ENCODE results near the gene ZBTB7C. TPM values are rescaled to one million over a fixed set of nuclear protein-coding genes. Genes with fewer than 3 reads are reported as not detected.

Gene ZBTB7C
- total and polyA plus RNA-seq, 5 donors from 2014 or later: not detected

GRCh38 chr18:48136051-48136826 is 272.9 kb downstream of the ZBTB7C start:
- no peaks in the 10 kb centered on the region for H3K36me3 ChIP-seq (ENCODE audit: control insufficient read depth, insufficient read depth, low read length)
- Mint-ChIP-seq H3K9me3 (no peaks in the 10 kb centered on the region), H3K4me1 (peaks cover 0 to 14% (median 4%) of the 10 kb centered on the region in 4 donors), H3K27ac (no peak overlapping the region), H3K4me3 (no peak overlapping the region), H3K27me3 (peaks cover 60% of the 10 kb centered on the region), H3K36me3 (no peaks in the 10 kb centered on the region)
- ATAC-seq (ENCODE audit: low read depth in 2 of 2) (no peak), DNase-seq (no peak)
- H3K9me3 ChIP-seq (ENCODE audit: control insufficient read depth in 2 of 2, low read length in 2 of 2): no peaks in the 10 kb centered on the region
- H3K27ac ChIP-seq (ENCODE audit: insufficient read depth, low read length, poor library complexity, severe bottlenecking): no peak overlapping the region
- H3K4me1 ChIP-seq (ENCODE audit: control insufficient read depth, insufficient read depth, low read length, poor library complexity, severe bottlenecking): peaks cover 9% of the 10 kb centered on the region
- peaks cover 16% of the 10 kb centered on the region for H3K27me3 ChIP-seq (ENCODE audit: control insufficient read depth, insufficient read depth, low read length)
- H3K4me3 ChIP-seq (ENCODE audit: low read depth, low read length): no peak overlapping the region

- H3K9me3 ChIP-seq (ENCODE audit: control insufficient read depth in 2 of 2, low read length in 2 of 2): no peaks in the 10 kb centered on the region
- H3K27me3 ChIP-seq (ENCODE audit: control insufficient read depth, insufficient read depth, low read length): peaks cover 16% of the 10 kb centered on the region
- H3K27ac ChIP-seq (ENCODE audit: insufficient read depth, low read length, poor library complexity, severe bottlenecking): no peak overlapping the region
- Mint-ChIP-seq H3K36me3 (no peaks in the 10 kb centered on the region), H3K4me1 (peaks cover 0 to 14% (median 4%) of the 10 kb centered on the region in 4 donors), H3K27me3 (peaks cover 58% of the 10 kb centered on the region), H3K27ac (peak overlapping the region in 1 of 3 donors; percentile 5), H3K9me3 (no peaks in the 10 kb centered on the region), H3K4me3 (no peak overlapping the region)
- no peaks in the 10 kb centered on the region for H3K36me3 ChIP-seq (ENCODE audit: control insufficient read depth, insufficient read depth, low read length)
- H3K4me3 ChIP-seq (ENCODE audit: low read depth, low read length): no peak overlapping the region
- ATAC-seq (ENCODE audit: low read depth in 2 of 2) (no peak), DNase-seq (no peak)
- peaks cover 9% of the 10 kb centered on the region for H3K4me1 ChIP-seq (ENCODE audit: control insufficient read depth, insufficient read depth, low read length, poor library complexity, severe bottlenecking)
These were observed 273.7 kb downstream of the ZBTB7C start for GRCh38 chr18:48135436-48135966.

- Mint-ChIP-seq H3K9me3 (no peaks in the 10 kb centered on the region), H3K27ac (peak overlapping the region in 1 of 3 donors; percentile 86), H3K4me1 (peaks cover 0 to 14% (median 4%) of the 10 kb centered on the region in 4 donors), H3K36me3 (no peaks in the 10 kb centered on the region), H3K27me3 (peaks cover 57% of the 10 kb centered on the region), H3K4me3 (no peak overlapping the region)
- Histone ChIP-seq H3K4me1 (ENCODE audit: control insufficient read depth, insufficient read depth, low read length, poor library complexity, severe bottlenecking) (peaks cover 9% of the 10 kb centered on the region), H3K27me3 (ENCODE audit: control insufficient read depth, insufficient read depth, low read length) (peaks cover 16% of the 10 kb centered on the region), H3K9me3 (ENCODE audit: control insufficient read depth in 2 of 2, low read length in 2 of 2) (no peaks in the 10 kb centered on the region), H3K36me3 (ENCODE audit: control insufficient read depth, insufficient read depth, low read length) (no peaks in the 10 kb centered on the region), H3K4me3 (ENCODE audit: low read depth, low read length) (no peak overlapping the region), H3K27ac (ENCODE audit: insufficient read depth, low read length, poor library complexity, severe bottlenecking) (no peak overlapping the region)
- ATAC-seq (ENCODE audit: low read depth in 2 of 2) (no peak), DNase-seq (no peak)
These were observed 274.6 kb downstream of the ZBTB7C start for GRCh38 chr18:48134609-48135008.

GRCh38 chr18:48133671-48134251 is 275.4 kb downstream of the ZBTB7C start:
- H3K27me3 Mint-ChIP-seq: peaks cover 52% of the 10 kb centered on the region
- H3K4me1 ChIP-seq (ENCODE audit: control insufficient read depth, insufficient read depth, low read length, poor library complexity, severe bottlenecking): peaks cover 9% of the 10 kb centered on the region

GRCh38 chr18:48132797-48133655 is 276.2 kb downstream of the ZBTB7C start:
- H3K27me3 Mint-ChIP-seq: peaks cover 45% of the 10 kb centered on the region
- H3K4me3 Mint-ChIP-seq: no peak overlapping the region

More at GRCh38 chr18:48133671-48134251, 275.4 kb downstream of the ZBTB7C start:
- DNase-seq: no peak
- Histone ChIP-seq H3K9me3 (ENCODE audit: control insufficient read depth in 2 of 2, low read length in 2 of 2) (no peaks in the 10 kb centered on the region), H3K36me3 (ENCODE audit: control insufficient read depth, insufficient read depth, low read length) (no peaks in the 10 kb centered on the region), H3K4me3 (ENCODE audit: low read depth, low read length) (no peak overlapping the region), H3K27me3 (ENCODE audit: control insufficient read depth, insufficient read depth, low read length) (peaks cover 16% of the 10 kb centered on the region), H3K27ac (ENCODE audit: insufficient read depth, low read length, poor library complexity, severe bottlenecking) (no peak overlapping the region)
- Mint-ChIP-seq H3K4me3 (no peak overlapping the region), H3K9me3 (no peaks in the 10 kb centered on the region), H3K27ac (no peak overlapping the region), H3K36me3 (no peaks in the 10 kb centered on the region), H3K4me1 (peaks cover 0 to 14% (median 4%) of the 10 kb centered on the region in 4 donors)
- no peak for ATAC-seq (ENCODE audit: low read depth in 2 of 2)

GRCh38 chr18:48131042-48131441 is 278.1 kb downstream of the ZBTB7C start:
- no peak overlapping the region for H3K4me3 Mint-ChIP-seq
- Histone ChIP-seq H3K4me3 (ENCODE audit: low read depth, low read length) (no peak overlapping the region), H3K9me3 (ENCODE audit: control insufficient read depth in 2 of 2, low read length in 2 of 2) (no peaks in the 10 kb centered on the region), H3K27me3 (ENCODE audit: control insufficient read depth, insufficient read depth, low read length) (peaks cover 12% of the 10 kb centered on the region), H3K36me3 (ENCODE audit: control insufficient read depth, insufficient read depth, low read length) (no peaks in the 10 kb centered on the region), H3K4me1 (ENCODE audit: control insufficient read depth, insufficient read depth, low read length, poor library complexity, severe bottlenecking) (no peaks in the 10 kb centered on the region), H3K27ac (ENCODE audit: insufficient read depth, low read length, poor library complexity, severe bottlenecking) (no peak overlapping the region)
- H3K9me3 Mint-ChIP-seq: no peaks in the 10 kb centered on the region
- H3K27me3 Mint-ChIP-seq: peaks cover 29% of the 10 kb centered on the region
- no peak for ATAC-seq (ENCODE audit: low read depth in 2 of 2)
- H3K4me1 Mint-ChIP-seq: peaks cover 0 to 5% (median 0%) of the 10 kb centered on the region in 4 donors
- H3K27ac Mint-ChIP-seq: no peak overlapping the region
- no peaks in the 10 kb centered on the region for H3K36me3 Mint-ChIP-seq
- no peak for DNase-seq

More at GRCh38 chr18:48132797-48133655, 276.2 kb downstream of the ZBTB7C start:
- Histone ChIP-seq H3K4me1 (ENCODE audit: control insufficient read depth, insufficient read depth, low read length, poor library complexity, severe bottlenecking) (peaks cover 9% of the 10 kb centered on the region), H3K9me3 (ENCODE audit: control insufficient read depth in 2 of 2, low read length in 2 of 2) (no peaks in the 10 kb centered on the region), H3K27me3 (ENCODE audit: control insufficient read depth, insufficient read depth, low read length) (peaks cover 15% of the 10 kb centered on the region), H3K27ac (ENCODE audit: insufficient read depth, low read length, poor library complexity, severe bottlenecking) (no peak overlapping the region), H3K36me3 (ENCODE audit: control insufficient read depth, insufficient read depth, low read length) (no peaks in the 10 kb centered on the region), H3K4me3 (ENCODE audit: low read depth, low read length) (no peak overlapping the region)
- H3K4me1 Mint-ChIP-seq: peaks cover 0 to 14% (median 4%) of the 10 kb centered on the region in 4 donors
- H3K27ac Mint-ChIP-seq: no peak overlapping the region
- no peak for DNase-seq
- no peaks in the 10 kb centered on the region for H3K9me3 Mint-ChIP-seq
- H3K36me3 Mint-ChIP-seq: no peaks in the 10 kb centered on the region
- no peak for ATAC-seq (ENCODE audit: low read depth in 2 of 2)

- Mint-ChIP-seq H3K27me3 (peaks cover 18% of the 10 kb centered on the region), H3K9me3 (no peaks in the 10 kb centered on the region), H3K4me3 (no peak overlapping the region), H3K36me3 (no peaks in the 10 kb centered on the region), H3K27ac (no peak overlapping the region), H3K4me1 (peaks cover 0 to 15% (median 4%) of the 10 kb centered on the region in 4 donors)
- H3K27ac ChIP-seq (ENCODE audit: insufficient read depth, low read length, poor library complexity, severe bottlenecking): no peak overlapping the region
- H3K4me1 ChIP-seq (ENCODE audit: control insufficient read depth, insufficient read depth, low read length, poor library complexity, severe bottlenecking): no peaks in the 10 kb centered on the region
- H3K4me3 ChIP-seq (ENCODE audit: low read depth, low read length): no peak overlapping the region
- peaks cover 4% of the 10 kb centered on the region for H3K27me3 ChIP-seq (ENCODE audit: control insufficient read depth, insufficient read depth, low read length)
- DNase-seq (no peak), ATAC-seq (ENCODE audit: low read depth in 2 of 2) (no peak)
- H3K36me3 ChIP-seq (ENCODE audit: control insufficient read depth, insufficient read depth, low read length): no peaks in the 10 kb centered on the region
- no peaks in the 10 kb centered on the region for H3K9me3 ChIP-seq (ENCODE audit: control insufficient read depth in 2 of 2, low read length in 2 of 2)
These were observed 279.5 kb downstream of the ZBTB7C start for GRCh38 chr18:48129621-48130082.

Measured in CD4-positive, CD25-positive, alpha-beta regulatory T cell (primary cell).